HEK293 (cell line): ENCODE data around the gene COBL.

Experiments used
- CTCF ChIA-PET: fragments of 350-600 bp; formaldehyde crosslinking; extraction: SDS; loops from one replicate; lab custom pipeline; 2021; ENCODE audit warnings: antibody characterized with exemption; lab: Yijun Ruan, JAX
- POLR2A ChIA-PET: fragments of 300-600 bp; formaldehyde crosslinking; extraction: SDS; loops from one replicate; lab custom pipeline; 2020; ENCODE audit warnings: antibody characterized with exemption, inconsistent platforms; lab: Yijun Ruan, JAX
- H3K27ac ChIP-seq: fragments of 200-500 bp; sonication (Bioruptor generic); 2 replicates; pipeline ENCODE4 v1.5.1; 2014; ENCODE audit warnings: low read depth, low read length, control low read depth, inconsistent platforms; ENCODE audit errors: extremely low read depth
- H3K36me3 ChIP-seq, 2 experiments: fragments of 200-500 bp in 1 of 2; sonication (Bioruptor generic) in 1 of 2; 1 replicate in 1 of 2; 2 replicates in 1 of 2; pipeline ENCODE4 v1.5.1; 2014 to 2017; ENCODE audit warnings: inconsistent platforms in 2 of 2, low read length in 2 of 2; ENCODE audit not compliant: control insufficient read depth in 2 of 2, insufficient read depth in 1 of 2
- H3K4me1 ChIP-seq: fragments of 200-500 bp; sonication (Bioruptor generic); 2 replicates; pipeline ENCODE4 v1.5.1; 2014; ENCODE audit warnings: mild to moderate bottlenecking, low read length, inconsistent platforms; ENCODE audit not compliant: control insufficient read depth, insufficient read depth
- H3K4me3 ChIP-seq: 2 replicates; pipeline ENCODE4 v1.5.1; 2011; ENCODE audit warnings: low read depth, mild to moderate bottlenecking, control low read depth, low read length, moderate library complexity
- H3K9me3 ChIP-seq: fragments of 200-500 bp; sonication (Bioruptor generic); 2 replicates; pipeline ENCODE4 v1.5.1; 2014; ENCODE audit warnings: low read depth, low read length, inconsistent platforms; ENCODE audit not compliant: control insufficient read depth, insufficient read depth
- GLI2 ChIP-seq: fragments of 450-650 bp; formaldehyde crosslinking; IDR thresholded peaks from 2 replicates; pipeline ENCODE4; 2017; ENCODE audit warnings: missing biosample characterization, missing genetic modification characterization, low read depth, borderline replicate concordance
- HOXA7 ChIP-seq: sonication (generic); formaldehyde crosslinking; IDR thresholded peaks from 2 replicates; pipeline ENCODE4 v1.8.1; 2022; ENCODE audit warnings: missing genetic modification reagents, borderline replicate concordance
- KLF7 ChIP-seq: fragments of 450-650 bp; formaldehyde crosslinking; IDR thresholded peaks from 2 replicates; pipeline ENCODE4 v1.5.1; 2016; ENCODE audit warnings: missing biosample characterization, missing genetic modification characterization, borderline replicate concordance
- OSR2 ChIP-seq: fragments of 450-650 bp; formaldehyde crosslinking; IDR thresholded peaks from 2 replicates; pipeline ENCODE4 v1.5.1; 2016; ENCODE audit warnings: missing biosample characterization, missing genetic modification characterization
- SALL2 ChIP-seq: fragments of 450-650 bp; formaldehyde crosslinking; IDR thresholded peaks from 2 replicates; pipeline ENCODE4 v1.5.0; 2017; ENCODE audit warnings: missing biosample characterization, mild to moderate bottlenecking, missing genetic modification characterization, borderline replicate concordance
- SP3 ChIP-seq: fragments of 450-650 bp; formaldehyde crosslinking; IDR thresholded peaks from 2 replicates; pipeline ENCODE4 v1.5.1; 2016; ENCODE audit warnings: missing biosample characterization, missing genetic modification characterization
- TCF7L2 ChIP-seq: IDR thresholded peaks from 2 replicates; pipeline ENCODE4 v1.6.1; 2011; ENCODE audit warnings: low read depth, mild to moderate bottlenecking, inconsistent platforms, low read length, moderate library complexity, borderline replicate concordance
- ZBTB48 ChIP-seq: fragments of 450-650 bp; formaldehyde crosslinking; IDR thresholded peaks from 2 replicates; pipeline ENCODE4 v1.5.1; 2016; ENCODE audit warnings: missing biosample characterization, missing genetic modification characterization
- ZBTB49 ChIP-seq: fragments of 450-650 bp; formaldehyde crosslinking; IDR thresholded peaks from 2 replicates; pipeline ENCODE4 v1.5.1; 2016; ENCODE audit warnings: missing biosample characterization, missing genetic modification characterization, low read depth
- ZBTB6 ChIP-seq: fragments of 450-650 bp; formaldehyde crosslinking; IDR thresholded peaks from 2 replicates; pipeline ENCODE4 v1.5.1; 2017; ENCODE audit warnings: missing biosample characterization, missing genetic modification characterization
- ZBTB8A ChIP-seq: fragments of 450-650 bp; formaldehyde crosslinking; IDR thresholded peaks from 2 replicates; pipeline ENCODE4 v1.5.1; 2016; ENCODE audit warnings: missing biosample characterization, missing genetic modification characterization
- ZNF132 ChIP-seq: fragments of 450-650 bp; formaldehyde crosslinking; IDR thresholded peaks from 2 replicates; pipeline ENCODE4 v1.5.1; 2017; ENCODE audit warnings: missing biosample characterization, missing genetic modification characterization, borderline replicate concordance
- ZNF133 ChIP-seq: fragments of 450-650 bp; formaldehyde crosslinking; IDR thresholded peaks from 2 replicates; pipeline ENCODE4 v1.5.1; 2016; ENCODE audit warnings: missing biosample characterization, missing genetic modification characterization
- ZNF138 ChIP-seq: fragments of 450-650 bp; formaldehyde crosslinking; IDR thresholded peaks from 2 replicates; pipeline ENCODE4 v1.5.1; 2016; ENCODE audit warnings: missing biosample characterization, missing genetic modification characterization, borderline replicate concordance
- ZNF211 ChIP-seq: fragments of 450-650 bp; formaldehyde crosslinking; IDR thresholded peaks from 2 replicates; pipeline ENCODE4 v1.5.1; 2016; ENCODE audit warnings: low read depth, missing biosample characterization, missing genetic modification characterization
- ZNF280D ChIP-seq: fragments of 450-650 bp; formaldehyde crosslinking; IDR thresholded peaks from 2 replicates; pipeline ENCODE4 v1.5.1; 2016; ENCODE audit warnings: missing biosample characterization, missing genetic modification characterization
- ZNF302 ChIP-seq: fragments of 450-650 bp; formaldehyde crosslinking; IDR thresholded peaks from 2 replicates; pipeline ENCODE4 v1.5.1; 2016; ENCODE audit warnings: missing biosample characterization, missing genetic modification characterization, low read depth
- ZNF561 ChIP-seq: fragments of 450-650 bp; IDR thresholded peaks from 2 replicates; pipeline ENCODE4 v1.5.1; 2018; ENCODE audit warnings: missing biosample characterization, missing genetic modification characterization, borderline replicate concordance
- ZNF600 ChIP-seq: fragments of 450-650 bp; formaldehyde crosslinking; IDR thresholded peaks from 2 replicates; pipeline ENCODE4 v1.5.1; 2016; ENCODE audit warnings: missing biosample characterization, missing genetic modification characterization
- ZNF677 ChIP-seq: fragments of 450-650 bp; IDR thresholded peaks from 2 replicates; pipeline ENCODE4 v1.5.0; 2018; ENCODE audit warnings: missing biosample characterization, mild to moderate bottlenecking, missing genetic modification characterization, moderate library complexity
- ZNF707 ChIP-seq: fragments of 450-650 bp; formaldehyde crosslinking; IDR thresholded peaks from 2 replicates; pipeline ENCODE4 v1.5.1; 2016; ENCODE audit warnings: missing biosample characterization, missing genetic modification characterization
- ZNF777 ChIP-seq: fragments of 450-650 bp; formaldehyde crosslinking; IDR thresholded peaks from 2 replicates; pipeline ENCODE4 v1.5.1; 2017; ENCODE audit warnings: missing biosample characterization, missing genetic modification characterization, borderline replicate concordance
- TF ChIP-seq, protein P1 (sequence below): fragments of 450-650 bp; formaldehyde crosslinking; IDR thresholded peaks from 2 replicates; pipeline ENCODE4 v1.5.1; 2016; ENCODE audit warnings: missing biosample characterization, missing genetic modification characterization
- TF ChIP-seq, protein P2 (sequence below): fragments of 450-650 bp; formaldehyde crosslinking; IDR thresholded peaks from 2 replicates; pipeline ENCODE4 v1.5.1; 2016; ENCODE audit warnings: missing biosample characterization, missing genetic modification characterization
- TF ChIP-seq, protein P3 (sequence below): fragments of 450-650 bp; formaldehyde crosslinking; IDR thresholded peaks from 2 replicates; pipeline ENCODE4 v1.5.1; 2017; ENCODE audit warnings: missing biosample characterization, mild to moderate bottlenecking, missing genetic modification characterization, moderate library complexity

Gene COBL

DNA sequence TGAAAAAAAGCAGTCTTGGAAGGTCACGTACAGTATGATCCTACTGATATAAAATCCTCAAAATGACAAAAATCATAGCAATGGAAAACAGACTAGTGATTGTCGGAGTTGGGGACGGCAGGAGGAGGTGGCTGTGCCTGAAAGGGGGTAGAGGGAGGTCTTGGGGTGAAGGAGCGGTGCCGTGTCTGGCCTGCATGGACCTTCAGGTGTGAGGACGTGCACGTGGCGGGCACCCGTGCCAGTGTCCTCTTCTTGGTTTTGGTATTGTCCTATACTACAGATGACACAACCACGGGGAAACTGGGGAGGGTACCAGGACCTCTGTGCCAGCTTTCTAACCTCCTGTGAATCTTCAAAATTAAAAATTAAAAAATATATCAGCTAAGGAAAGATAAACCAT, 73.0 kb downstream of the COBL start:
- H3K4me3 ChIP-seq: no peak overlapping the region
- H3K36me3 ChIP-seq: no peaks in the 10 kb centered on the region
- TF ChIP-seq, protein P1, sequence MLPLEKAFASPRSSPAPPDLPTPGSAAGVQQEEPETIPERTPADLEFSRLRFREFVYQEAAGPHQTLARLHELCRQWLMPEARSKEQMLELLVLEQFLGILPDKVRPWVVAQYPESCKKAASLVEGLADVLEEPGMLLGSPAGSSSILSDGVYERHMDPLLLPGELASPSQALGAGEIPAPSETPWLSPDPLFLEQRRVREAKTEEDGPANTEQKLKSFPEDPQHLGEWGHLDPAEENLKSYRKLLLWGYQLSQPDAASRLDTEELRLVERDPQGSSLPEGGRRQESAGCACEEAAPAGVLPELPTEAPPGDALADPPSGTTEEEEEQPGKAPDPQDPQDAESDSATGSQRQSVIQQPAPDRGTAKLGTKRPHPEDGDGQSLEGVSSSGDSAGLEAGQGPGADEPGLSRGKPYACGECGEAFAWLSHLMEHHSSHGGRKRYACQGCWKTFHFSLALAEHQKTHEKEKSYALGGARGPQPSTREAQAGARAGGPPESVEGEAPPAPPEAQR (tag by site-specific recombination): no peak
- TF ChIP-seq OSR2: no peak
- no peak for TF ChIP-seq ZNF777
- TF ChIP-seq ZNF280D: no peak
- TF ChIP-seq ZNF211: no peak
- no peak for TF ChIP-seq KLF7 (tag by site-specific recombination)
- no peak for TF ChIP-seq ZNF133
- TF ChIP-seq ZNF132 (tag by site-specific recombination): no peak
- no peak for TF ChIP-seq ZNF302 (tag by site-specific recombination)
- TF ChIP-seq SP3: no peak
- no peak for TF ChIP-seq ZBTB49
- TF ChIP-seq, protein P2, sequence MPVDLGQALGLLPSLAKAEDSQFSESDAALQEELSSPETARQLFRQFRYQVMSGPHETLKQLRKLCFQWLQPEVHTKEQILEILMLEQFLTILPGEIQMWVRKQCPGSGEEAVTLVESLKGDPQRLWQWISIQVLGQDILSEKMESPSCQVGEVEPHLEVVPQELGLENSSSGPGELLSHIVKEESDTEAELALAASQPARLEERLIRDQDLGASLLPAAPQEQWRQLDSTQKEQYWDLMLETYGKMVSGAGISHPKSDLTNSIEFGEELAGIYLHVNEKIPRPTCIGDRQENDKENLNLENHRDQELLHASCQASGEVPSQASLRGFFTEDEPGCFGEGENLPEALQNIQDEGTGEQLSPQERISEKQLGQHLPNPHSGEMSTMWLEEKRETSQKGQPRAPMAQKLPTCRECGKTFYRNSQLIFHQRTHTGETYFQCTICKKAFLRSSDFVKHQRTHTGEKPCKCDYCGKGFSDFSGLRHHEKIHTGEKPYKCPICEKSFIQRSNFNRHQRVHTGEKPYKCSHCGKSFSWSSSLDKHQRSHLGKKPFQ (tag by site-specific recombination): no peak
- TF ChIP-seq ZNF600 (tag by site-specific recombination): no peak
- no peak for TF ChIP-seq ZNF707 (tag by site-specific recombination)
- TF ChIP-seq HOXA7 (CRISPR knock-in tag): no peak
- ChIA-PET CTCF (interaction anchor here (0.5 to 1.4 kb wide), 3 partner anchors 18 to 153 kb away, joined by 3 to 5 read pairs (median 4); no protein-coding TSS in a partner anchor), POLR2A (no interaction called here)
- H3K9me3 ChIP-seq: no peaks in the 10 kb centered on the region
- H3K4me1 ChIP-seq: no peaks in the 10 kb centered on the region
- no peak overlapping the region for H3K27ac ChIP-seq

GRCh38 chr7:51242881-51243518, 73.6 kb downstream of the COBL start:
- ChIA-PET CTCF (interaction anchor here (0.5 to 1.4 kb wide), 5 partner anchors 18 to 152 kb away, joined by 3 to 5 read pairs (median 4); no protein-coding TSS in a partner anchor), POLR2A (no interaction called here)

More at GRCh38 chr7:51242881-51243518, 73.6 kb downstream of the COBL start:
- Histone ChIP-seq H3K4me3 (no peak overlapping the region), H3K36me3 (no peaks in the 10 kb centered on the region), H3K9me3 (no peaks in the 10 kb centered on the region), H3K27ac (no peak overlapping the region), H3K4me1 (no peaks in the 10 kb centered on the region)
- no peak for TF ChIP-seq ZBTB8A
- no peak for TF ChIP-seq SALL2 (tag by site-specific recombination)
- TF ChIP-seq TCF7L2: no peak
- no peak for TF ChIP-seq GLI2 (tag by site-specific recombination)
- TF ChIP-seq ZNF561 (tag by site-specific recombination): no peak
- TF ChIP-seq, protein P3, sequence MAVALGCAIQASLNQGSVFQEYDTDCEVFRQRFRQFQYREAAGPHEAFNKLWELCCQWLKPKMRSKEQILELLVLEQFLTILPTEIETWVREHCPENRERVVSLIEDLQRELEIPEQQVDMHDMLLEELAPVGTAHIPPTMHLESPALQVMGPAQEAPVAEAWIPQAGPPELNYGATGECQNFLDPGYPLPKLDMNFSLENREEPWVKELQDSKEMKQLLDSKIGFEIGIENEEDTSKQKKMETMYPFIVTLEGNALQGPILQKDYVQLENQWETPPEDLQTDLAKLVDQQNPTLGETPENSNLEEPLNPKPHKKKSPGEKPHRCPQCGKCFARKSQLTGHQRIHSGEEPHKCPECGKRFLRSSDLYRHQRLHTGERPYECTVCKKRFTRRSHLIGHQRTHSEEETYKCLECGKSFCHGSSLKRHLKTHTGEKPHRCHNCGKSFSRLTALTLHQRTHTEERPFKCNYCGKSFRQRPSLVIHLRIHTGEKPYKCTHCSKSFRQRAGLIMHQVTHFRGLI (tag by site-specific recombination): no peak
- TF ChIP-seq ZBTB6 (tag by site-specific recombination): no peak
- no peak for TF ChIP-seq ZNF677 (tag by site-specific recombination)
- TF ChIP-seq ZNF138 (tag by site-specific recombination): no peak
- TF ChIP-seq ZBTB48 (tag by site-specific recombination): no peak
